Measurements from ENCODE around the gene PROCA1. TPM values are rescaled to one million over a fixed set of nuclear protein-coding genes. Genes with fewer than 3 reads are reported as not detected.
A peak's percentile ranks its signal among the peaks of the same experiment; 100 is the strongest.

PROCA1 gene
- total RNA-seq, 2 experiments from 2014 or later, result 4.5 to 4.6 TPM

GRCh38 chr17:28725660-28726225 is 14.1 kb upstream of the PROCA1 start:
- H3K36me3 ChIP-seq (ENCODE audit: insufficient read depth, low read length), result peaks cover 51% of the 10 kb centered on the region
- intact Hi-C loops (cut with micrococcal nuclease; ENCODE audit: unreplicated experiment), result loop anchor here (1.0 to 5.0 kb wide), 3 partner anchors 37 to 228 kb away; no protein-coding TSS in a partner anchor
- peak overlapping the region; percentile 82 for H3K27ac ChIP-seq (ENCODE audit: low read depth, low read length, poor library complexity, severe bottlenecking)
- TF ChIP-seq CTCF (conservative IDR thresholded peaks at IDR 0.05; ENCODE audit: low read length) (no peak), EZH2phosphoT487 (IDR thresholded peaks at IDR 0.05; ENCODE audit: borderline replicate concordance, low read depth, low read length) (no peak)
- no peaks in the 10 kb centered on the region for H3K9me3 ChIP-seq (ENCODE audit: low read length)
- peak overlapping the region; percentile 96 for H3K4me2 ChIP-seq (ENCODE audit: low read length)
- ChIA-PET POLR2A (interaction anchor here (1.0 to 4.1 kb wide), 2 partner anchors 15 to 37 kb away, joined by 4 to 56 read pairs; no protein-coding TSS in a partner anchor), CTCF (ENCODE audit: unreplicated experiment) (interaction anchor here (0.5 to 3.5 kb wide), 7 partner anchors 14 to 228 kb away, joined by 3 to 27 read pairs (median 4); no protein-coding TSS in a partner anchor)
- no TSS peak for BruUV-seq (replicated peaks)
- H4K20me1 ChIP-seq (ENCODE audit: insufficient read depth, low read length), result peaks cover 9% of the 10 kb centered on the region; the same call in 1 of the 2 replicates
- H2AFZ ChIP-seq (ENCODE audit: low read length), result no peak overlapping the region
- H3K4me3 ChIP-seq (ENCODE audit: low read depth, low read length, poor library complexity, severe bottlenecking), result peak overlapping the region; percentile 22
- H3K9me2 ChIP-seq (ENCODE audit: insufficient read depth, low read length), result no peaks in the 10 kb centered on the region
- peaks cover 76% of the 10 kb centered on the region for H3K4me1 ChIP-seq (ENCODE audit: insufficient read depth, low read length, poor library complexity, severe bottlenecking)
- H3K79me2 ChIP-seq (ENCODE audit: insufficient read depth, low read depth, low read length), result peaks cover 25% of the 10 kb centered on the region
- peak; percentile 52 for DNase-seq (ENCODE audit: low spot score)

GRCh38 chr17:28725166-28725659 is 13.5 kb upstream of the PROCA1 start:
- POLR2A ChIA-PET, result interaction anchor here (1.0 to 4.1 kb wide), 2 partner anchors 16 to 38 kb away, joined by 4 to 56 read pairs; no protein-coding TSS in a partner anchor
- Histone ChIP-seq H3K27ac (ENCODE audit: low read depth, low read length, poor library complexity, severe bottlenecking) (peak overlapping the region; percentile 82), H3K79me2 (ENCODE audit: insufficient read depth, low read depth, low read length) (peaks cover 31% of the 10 kb centered on the region), H4K20me1 (ENCODE audit: insufficient read depth, low read length) (peaks cover 9% of the 10 kb centered on the region; the same call in 1 of the 2 replicates), H3K4me1 (ENCODE audit: insufficient read depth, low read length, poor library complexity, severe bottlenecking) (peaks cover 76% of the 10 kb centered on the region), H2AFZ (ENCODE audit: low read length) (no peak overlapping the region), H3K4me3 (ENCODE audit: low read depth, low read length, poor library complexity, severe bottlenecking) (peak overlapping the region; percentile 22), H3K4me2 (ENCODE audit: low read length) (peak overlapping the region; percentile 96), H3K9me3 (ENCODE audit: low read length) (no peaks in the 10 kb centered on the region), H3K36me3 (ENCODE audit: insufficient read depth, low read length) (peaks cover 57% of the 10 kb centered on the region), H3K9me2 (ENCODE audit: insufficient read depth, low read length) (no peaks in the 10 kb centered on the region)
- peak; percentile 58 for DNase-seq (ENCODE audit: low spot score)
- CTCF ChIA-PET (ENCODE audit: unreplicated experiment), result no interaction called here
- no peak for TF ChIP-seq EZH2phosphoT487 (IDR thresholded peaks at IDR 0.05; ENCODE audit: borderline replicate concordance, low read depth, low read length)
- TF ChIP-seq CTCF (conservative IDR thresholded peaks at IDR 0.05; ENCODE audit: low read length), result 0 out of 2 replicates have a peak, but pooled peaks have one; percentile 9
- intact Hi-C loops (cut with micrococcal nuclease; ENCODE audit: unreplicated experiment), result loop anchor here (5.0 kb wide), 2 partner anchors 37 to 127 kb away; no protein-coding TSS in a partner anchor
- BruUV-seq (replicated peaks), result no TSS peak

All from OCI-LY7 (cell line).